ENCODE data around the gene LBR.
"Not testable (repeated sequence)": the region's sequence is repeated elsewhere in the genome, so short reads cannot be mapped to it uniquely, and the experiment has no call there.

LBR gene

GRCh38 chr1:225427235-225428067, at the start of gene LBR:
TSS of gene LBR (minus strand) at chr1:225428038. CDS start at chr1:225424075, 3,963 bp downstream.
- DNase-seq (ENCODE audit: low spot score): peak; percentile 20

- DNase-seq (ENCODE audit: low spot score): no peak
Observed at GRCh38 chr1:225477296-225477911, 49.6 kb upstream of the LBR start.

GRCh38 chr1:225476538-225476988, 48.7 kb upstream of the LBR start:
- DNase-seq (ENCODE audit: low spot score): no peak

GRCh38 chr1:225476100-225476511, 48.3 kb upstream of the LBR start:
- no peak for DNase-seq (ENCODE audit: low spot score)

GRCh38 chr1:225474986-225475820, 47.4 kb upstream of the LBR start:
- peak; percentile 50 for DNase-seq (ENCODE audit: low spot score)

GRCh38 chr1:225474439-225474985, 46.7 kb upstream of the LBR start:
- no peak for DNase-seq (ENCODE audit: low spot score)

- DNase-seq (ENCODE audit: low spot score): not testable (repeated sequence)
Observed at GRCh38 chr1:225473676-225474438, 46.0 kb upstream of the LBR start.

- DNase-seq (ENCODE audit: low spot score): peak; percentile 31
Observed at GRCh38 chr1:225473266-225473665, 45.4 kb upstream of the LBR start.

GRCh38 chr1:225471453-225472301, 43.8 kb upstream of the LBR start:
- no peak for DNase-seq (ENCODE audit: low spot score)

GRCh38 chr1:225471109-225471452, 43.2 kb upstream of the LBR start:
- DNase-seq (ENCODE audit: low spot score): no peak

- DNase-seq (ENCODE audit: low spot score): no peak
Observed at GRCh38 chr1:225470211-225471108, 42.6 kb upstream of the LBR start.

- DNase-seq (ENCODE audit: low spot score): no peak
Observed at GRCh38 chr1:225469051-225469450, 41.2 kb upstream of the LBR start.

GRCh38 chr1:225468270-225469020, 40.6 kb upstream of the LBR start:
- DNase-seq (ENCODE audit: low spot score): no peak

- DNase-seq (ENCODE audit: low spot score): peak; percentile 91
Observed at GRCh38 chr1:225467193-225468020, 39.6 kb upstream of the LBR start.

- no peak for DNase-seq (ENCODE audit: low spot score)
Observed at GRCh38 chr1:225466848-225467192, 39.0 kb upstream of the LBR start.

- no peak for DNase-seq (ENCODE audit: low spot score)
Observed at GRCh38 chr1:225465793-225466517, 38.1 kb upstream of the LBR start.

All from activated CD4-positive, alpha-beta T cell treated with anti-CD3 and anti-CD28 coated beads, Interleukin-2, Interleukin-4, amounts not matched to agents 100 ng/mL and 50 ng/mL, durations not matched to agents 16 hours and 8 hours (primary cell).